ENCODE measurements around the gene CCDC87. TPM values are rescaled to one million over a fixed set of nuclear protein-coding genes. Genes with fewer than 3 reads are reported as not detected.
A peak's percentile ranks its signal among the peaks of the same experiment; 100 is the strongest.

Gene CCDC87
- total and polyA plus RNA-seq, 2 experiments from 2014 or later, result 1.2 to 3.9 TPM

GRCh38 chr11:66569076-66569475 is 23.8 kb downstream of the CCDC87 start:
- H3K9me3 ChIP-seq (ENCODE audit: low read depth), result no peaks in the 10 kb centered on the region
- H3K4me3 ChIP-seq, result no peak overlapping the region
- peaks cover 7% of the 10 kb centered on the region for H3K4me1 ChIP-seq (ENCODE audit: low read depth)
- H3K27ac ChIP-seq, result no peak overlapping the region
- DNase-seq (ENCODE audit: low read depth in 1 of 2, low spot score in 1 of 2), result no peak
- TF ChIP-seq CTCF (IDR thresholded peaks at IDR 0.05; ENCODE audit: low read depth, low read length), result no peak
- no peaks in the 10 kb centered on the region for H3K27me3 ChIP-seq
- no peaks in the 10 kb centered on the region for H3K36me3 ChIP-seq

GRCh38 chr11:66568124-66568916 is 24.5 kb downstream of the CCDC87 start, which contains the start of gene CTSF:
Gene CTSF, minus strand, starts transcription at chr11:66568606. Its CDS starts 120 bp downstream, at chr11:66568486.
- Histone ChIP-seq H3K9me3 (ENCODE audit: low read depth) (no peaks in the 10 kb centered on the region), H3K4me3 (peak within 1 kb of the TSS; percentile 15), H3K27me3 (no peaks in the 10 kb centered on the region), H3K4me1 (ENCODE audit: low read depth) (peaks cover 7% of the 10 kb centered on the region), H3K36me3 (no peaks in the 10 kb centered on the region), H3K27ac (no peak within 1 kb of the TSS)
- TF ChIP-seq CTCF (IDR thresholded peaks at IDR 0.05; ENCODE audit: low read depth, low read length), result no peak
- peak; percentile 35 to 82 for DNase-seq (ENCODE audit: low read depth in 1 of 2, low spot score in 1 of 2)

DNA sequence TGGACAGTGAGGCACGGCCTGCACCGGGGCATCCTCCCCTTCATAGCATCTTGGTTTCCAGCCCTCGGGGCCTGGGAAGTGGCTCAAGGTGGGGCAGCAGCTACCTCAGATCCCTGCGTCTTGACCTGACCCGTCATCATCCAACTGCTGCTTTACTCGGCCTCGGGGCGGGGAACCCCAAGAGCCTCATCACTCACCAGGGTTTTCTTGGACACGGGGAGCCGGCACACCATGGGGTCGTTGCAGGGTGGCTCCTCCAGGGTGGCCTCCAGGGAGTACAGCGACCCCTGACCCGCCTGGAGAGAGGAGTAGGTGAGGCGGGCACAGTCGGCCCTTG is 25.1 kb downstream of the CCDC87 start:
- peaks cover 7% of the 10 kb centered on the region for H3K4me1 ChIP-seq (ENCODE audit: low read depth)

DNA sequence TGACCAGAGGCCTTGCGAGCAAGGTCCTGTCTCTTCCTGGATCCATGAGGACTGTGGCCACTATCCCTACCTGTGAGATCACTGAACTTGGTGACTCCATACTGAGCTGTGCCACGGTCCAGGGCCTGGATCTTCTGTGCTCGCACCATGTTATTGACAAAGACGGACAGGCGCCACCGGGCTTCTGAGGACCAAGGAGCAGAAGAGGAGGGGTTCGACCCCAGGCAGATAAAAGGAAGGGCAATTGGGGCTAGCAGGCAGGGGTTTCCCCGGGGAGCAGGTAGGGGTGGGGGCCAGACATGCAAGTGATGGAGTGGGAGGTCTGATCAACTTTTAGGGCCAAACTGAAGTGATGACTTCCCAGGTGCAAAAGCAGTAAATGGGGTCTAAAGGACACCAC is 26.6 kb downstream of the CCDC87 start:
- H3K27me3 ChIP-seq, result no peaks in the 10 kb centered on the region
- no peak overlapping the region for H3K27ac ChIP-seq

More for the DNA sequence above, 25.1 kb downstream of the CCDC87 start:
- no peaks in the 10 kb centered on the region for H3K9me3 ChIP-seq (ENCODE audit: low read depth)
- no peak overlapping the region for H3K27ac ChIP-seq
- H3K4me3 ChIP-seq, result no peak overlapping the region
- no peak for DNase-seq (ENCODE audit: low read depth in 1 of 2, low spot score in 1 of 2)
- H3K36me3 ChIP-seq, result no peaks in the 10 kb centered on the region
- no peaks in the 10 kb centered on the region for H3K27me3 ChIP-seq
- TF ChIP-seq CTCF (IDR thresholded peaks at IDR 0.05; ENCODE audit: low read depth, low read length), result no peak

GRCh38 chr11:66564984-66565383 is 27.9 kb downstream of the CCDC87 start:
- Histone ChIP-seq H3K27ac (peak overlapping the region; percentile 28), H3K4me1 (ENCODE audit: low read depth) (no peaks in the 10 kb centered on the region), H3K4me3 (no peak overlapping the region), H3K9me3 (ENCODE audit: low read depth) (no peaks in the 10 kb centered on the region), H3K36me3 (peaks cover 12% of the 10 kb centered on the region), H3K27me3 (no peaks in the 10 kb centered on the region)
- no peak for DNase-seq (ENCODE audit: low read depth in 1 of 2, low spot score in 1 of 2)
- no peak for TF ChIP-seq CTCF (IDR thresholded peaks at IDR 0.05; ENCODE audit: low read depth, low read length)

More for the DNA sequence above, 26.6 kb downstream of the CCDC87 start:
- Histone ChIP-seq H3K36me3 (peaks cover under 1% of the 10 kb centered on the region), H3K4me1 (ENCODE audit: low read depth) (peaks cover 7% of the 10 kb centered on the region), H3K4me3 (no peak overlapping the region), H3K9me3 (ENCODE audit: low read depth) (no peaks in the 10 kb centered on the region)
- DNase-seq (ENCODE audit: low read depth in 1 of 2, low spot score in 1 of 2), result no peak
- no peak for TF ChIP-seq CTCF (IDR thresholded peaks at IDR 0.05; ENCODE audit: low read depth, low read length)
